ENCODE measurements around the gene HLF. TPM values are rescaled to one million over a fixed set of nuclear protein-coding genes. Genes with fewer than 3 reads are reported as not detected.

HLF gene
- total and polyA plus RNA-seq, 10 of the 15 experiments (the other 5 are each of a cell fraction or from before 2014, with no cell fraction given), result 0.01 to 0.33 (median 0.20) TPM; not detected in 3

GRCh38 chr17:55238179-55238930 lies 26.4 kb upstream of the HLF start (continued):
- TF ChIP-seq ZNF592 (IDR thresholded peaks at IDR 0.05), result 0 out of 2 replicates have a peak, but pooled peaks have one; percentile 50
- peak; percentile 92 for TF ChIP-seq USF1 (IDR thresholded peaks at IDR 0.05; ENCODE audit: borderline replicate concordance, extremely low read length, insufficient read depth, low read depth, low read length)
- TF ChIP-seq NR2C2 (IDR thresholded peaks at IDR 0.05; ENCODE audit: borderline replicate concordance, control insufficient read depth, insufficient read length, low read depth), result no peak
- 0 out of 2 replicates have a peak, but pooled peaks have one; percentile 11 for TF ChIP-seq NRF1 (conservative IDR thresholded peaks at IDR 0.05; ENCODE audit: low read depth, low read length)
- no peak for TF ChIP-seq MTA3 (IDR thresholded peaks at IDR 0.05; ENCODE audit: borderline replicate concordance, low read length)
- TF ChIP-seq USF2 (IDR thresholded peaks at IDR 0.05; ENCODE audit: borderline replicate concordance, low read depth, low read length), result peak; percentile 69
- peak; percentile 99 for TF ChIP-seq BHLHE40 (IDR thresholded peaks at IDR 0.05; ENCODE audit: borderline replicate concordance in 1 of 2, low read depth in 2 of 2, low read length in 1 of 2)
- TF ChIP-seq MEF2B (IDR thresholded peaks at IDR 0.05; ENCODE audit: partially characterized antibody, poor library complexity, severe bottlenecking), result peak; percentile 92
- peak; percentile 70 for TF ChIP-seq MYC (IDR thresholded peaks at IDR 0.05; ENCODE audit: insufficient read depth, insufficient read length, insufficient replicate concordance, low read length, severe bottlenecking)
- 0 out of 2 replicates have a peak, but pooled peaks have one; percentile 8 for TF ChIP-seq SMC3 (IDR thresholded peaks at IDR 0.05; ENCODE audit: borderline replicate concordance, low read length)

Data from GM12878 (cell line).